ENCODE measurements around the gene SH2D3C.
"Not testable (repeated sequence)": the region's sequence is repeated elsewhere in the genome, so short reads cannot be mapped to it uniquely, and the experiment has no call there.

The SH2D3C gene

DNA sequence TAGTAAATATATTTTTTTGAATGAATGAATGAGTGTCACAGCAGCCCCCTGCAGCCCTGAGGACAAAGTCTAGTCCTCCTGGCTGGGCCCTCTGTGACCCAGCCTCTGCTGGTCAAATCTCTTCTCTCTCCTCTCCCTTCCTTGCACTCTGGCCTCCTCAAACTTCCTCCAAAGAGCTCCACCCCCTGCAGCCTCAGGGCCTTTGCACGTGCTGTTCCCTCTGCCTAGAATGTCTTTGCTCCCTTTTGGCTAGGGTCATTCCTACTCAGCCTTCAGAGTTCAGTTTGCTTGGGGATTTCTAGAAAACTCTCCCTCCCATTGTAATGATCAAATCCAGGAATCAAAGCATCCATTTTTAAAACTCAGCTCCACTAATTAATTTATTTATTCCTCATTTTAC lies 13.0 kb downstream of the SH2D3C start:
- DNase-seq, result no peak

DNA sequence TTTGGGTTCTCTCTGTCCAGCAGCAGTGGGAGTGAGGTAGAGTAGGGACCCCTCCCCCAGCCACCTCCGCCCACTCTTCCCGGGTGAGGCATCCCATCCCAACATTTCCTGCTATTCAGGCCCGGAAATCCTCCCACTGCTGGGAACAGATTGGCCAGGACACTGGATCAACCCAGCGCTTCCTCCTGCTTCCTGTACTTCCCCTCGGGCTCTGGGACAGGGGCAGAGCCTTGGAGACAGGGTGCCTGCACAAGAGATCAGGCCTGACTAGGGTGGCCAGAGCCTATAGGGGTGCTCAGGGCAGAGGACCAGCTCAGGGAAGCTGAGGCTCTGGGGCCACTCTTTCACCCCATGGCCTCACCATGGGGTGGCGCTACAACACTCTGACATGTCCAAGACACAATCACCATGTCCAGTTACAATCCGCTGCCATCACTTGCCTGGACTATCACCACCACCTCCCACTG lies 14.5 kb downstream of the SH2D3C start:
- no peak for DNase-seq

DNA sequence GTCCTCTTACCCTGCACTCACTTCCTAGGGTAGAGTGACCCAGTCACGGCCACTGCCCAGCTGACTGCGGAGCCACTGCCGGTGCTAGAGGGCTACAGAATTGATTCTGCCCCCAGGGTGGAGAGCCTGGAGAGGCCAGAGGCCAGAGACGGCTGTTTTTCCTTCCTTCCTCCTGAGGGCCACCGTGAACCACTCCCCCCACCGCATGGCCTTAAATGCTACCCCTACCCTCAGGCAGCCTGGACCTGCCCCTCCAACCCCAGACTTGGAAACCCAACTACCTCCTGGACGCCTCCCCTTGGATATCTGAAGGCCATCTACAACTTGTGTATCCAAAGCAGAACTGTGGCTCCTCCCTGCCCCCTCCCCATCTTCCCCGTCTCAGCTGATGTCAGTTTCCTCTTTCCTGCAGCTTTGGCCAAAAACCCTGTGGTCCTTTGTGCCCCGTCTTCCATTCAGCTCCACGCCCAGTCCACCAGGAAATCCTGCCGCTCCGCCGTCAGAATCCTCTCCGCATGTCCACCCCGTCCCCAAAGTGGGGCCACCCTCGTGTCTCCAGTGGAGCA lies 16.3 kb downstream of the SH2D3C start:
- DNase-seq, result no peak

DNA sequence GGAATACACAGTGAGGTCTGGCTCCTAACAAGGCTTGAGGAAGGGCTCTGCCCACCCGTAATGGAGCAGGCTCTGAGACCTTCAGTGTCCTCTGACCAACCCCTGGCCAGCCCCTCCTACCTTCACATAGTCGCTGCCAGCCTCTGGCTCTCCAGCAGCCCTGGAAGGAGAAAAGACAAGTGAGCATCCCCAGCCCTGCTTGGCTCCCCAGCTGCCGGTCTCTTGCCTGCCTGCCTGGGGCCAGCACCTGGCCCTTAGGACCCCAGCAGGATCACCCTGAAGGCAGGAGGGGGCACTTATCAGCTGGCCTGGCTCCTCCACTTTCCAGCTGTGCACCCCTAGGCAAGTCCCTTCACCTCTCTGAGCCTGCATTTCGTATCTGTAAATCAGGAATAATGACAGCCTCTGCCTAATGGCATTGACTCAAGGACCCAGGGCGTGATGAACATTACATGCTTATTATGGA lies 16.9 kb downstream of the SH2D3C start:
- no peak for DNase-seq

DNA sequence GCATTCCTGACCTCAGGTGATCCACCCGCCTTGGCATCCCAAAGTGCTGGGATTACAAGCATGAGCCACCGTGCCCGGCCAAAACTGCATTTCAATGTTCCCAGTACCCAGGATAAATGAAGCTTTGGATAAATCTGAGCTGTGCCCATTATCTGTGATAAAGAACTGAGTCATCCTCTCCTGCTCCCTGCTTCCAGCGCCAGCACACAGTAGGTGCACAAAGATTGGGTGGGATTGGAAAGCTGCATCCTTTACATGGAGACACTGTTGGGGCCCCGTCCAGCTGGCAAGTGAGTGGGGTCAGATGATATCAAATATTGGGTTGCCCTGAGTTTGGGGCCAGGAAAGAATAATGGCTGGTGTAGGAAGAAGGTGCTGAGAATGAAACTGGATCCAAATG lies 17.4 kb downstream of the SH2D3C start:
- no peak for DNase-seq

DNA sequence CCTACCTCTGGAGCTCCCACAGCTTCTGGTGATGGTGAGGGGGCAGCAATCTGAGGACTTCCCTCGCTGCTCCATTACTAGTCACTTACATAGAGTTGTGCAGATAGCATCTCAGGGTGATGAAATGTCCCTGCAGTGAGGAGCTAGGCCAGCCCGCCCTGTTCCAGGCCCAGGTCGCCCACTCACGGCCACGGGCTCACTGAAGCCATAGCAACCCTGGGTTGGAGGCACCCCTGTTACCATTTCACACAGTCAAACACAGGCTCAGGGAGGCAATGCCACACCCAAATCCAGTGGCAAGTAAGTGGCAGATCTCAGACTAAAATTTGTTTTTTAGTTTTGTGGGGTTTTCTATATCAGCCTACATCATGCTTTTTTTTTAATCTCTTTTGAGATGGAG lies 19.6 kb downstream of the SH2D3C start:
- DNase-seq, result no peak

DNA sequence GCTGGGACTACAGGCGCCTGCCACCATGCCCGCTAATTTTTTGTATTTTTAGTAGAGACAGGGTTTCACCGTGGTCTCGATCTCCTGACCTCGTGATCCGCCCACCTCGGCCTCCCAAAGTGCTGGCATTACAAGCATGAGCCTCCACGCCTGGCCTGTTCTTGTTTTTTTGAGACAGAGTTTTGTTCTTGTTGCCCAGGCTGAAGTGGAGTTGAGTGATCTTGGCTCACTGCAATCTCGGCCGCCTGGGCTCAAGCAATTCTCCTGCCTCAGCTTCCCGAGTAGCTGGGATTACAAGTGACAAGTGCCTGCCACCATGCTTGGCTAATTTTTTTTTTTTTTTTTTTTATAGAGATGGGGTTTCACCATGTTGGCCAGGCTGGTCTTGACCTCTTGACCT lies 21.7 kb downstream of the SH2D3C start:
- DNase-seq, result not testable (repeated sequence)

DNA sequence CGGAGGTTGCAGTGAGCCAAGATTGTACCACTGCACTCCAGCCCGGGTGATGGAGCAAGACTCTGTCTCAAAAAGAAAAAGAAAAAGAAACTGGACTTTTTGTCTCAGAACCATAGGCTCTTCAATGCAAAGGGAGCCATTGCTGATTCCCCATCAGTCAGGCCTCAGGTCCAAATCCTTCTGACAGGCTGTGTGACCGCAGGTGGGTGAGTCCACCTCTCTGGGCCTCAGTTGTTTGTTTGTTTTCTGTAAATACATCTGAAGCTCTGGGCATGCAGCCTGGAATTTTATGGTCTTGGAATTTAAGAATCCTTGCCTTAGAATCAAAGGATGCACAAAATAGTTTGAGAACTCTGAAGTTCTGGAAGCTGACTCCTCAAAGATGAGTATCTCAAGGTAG lies 22.2 kb downstream of the SH2D3C start:
- DNase-seq, result no peak

DNA sequence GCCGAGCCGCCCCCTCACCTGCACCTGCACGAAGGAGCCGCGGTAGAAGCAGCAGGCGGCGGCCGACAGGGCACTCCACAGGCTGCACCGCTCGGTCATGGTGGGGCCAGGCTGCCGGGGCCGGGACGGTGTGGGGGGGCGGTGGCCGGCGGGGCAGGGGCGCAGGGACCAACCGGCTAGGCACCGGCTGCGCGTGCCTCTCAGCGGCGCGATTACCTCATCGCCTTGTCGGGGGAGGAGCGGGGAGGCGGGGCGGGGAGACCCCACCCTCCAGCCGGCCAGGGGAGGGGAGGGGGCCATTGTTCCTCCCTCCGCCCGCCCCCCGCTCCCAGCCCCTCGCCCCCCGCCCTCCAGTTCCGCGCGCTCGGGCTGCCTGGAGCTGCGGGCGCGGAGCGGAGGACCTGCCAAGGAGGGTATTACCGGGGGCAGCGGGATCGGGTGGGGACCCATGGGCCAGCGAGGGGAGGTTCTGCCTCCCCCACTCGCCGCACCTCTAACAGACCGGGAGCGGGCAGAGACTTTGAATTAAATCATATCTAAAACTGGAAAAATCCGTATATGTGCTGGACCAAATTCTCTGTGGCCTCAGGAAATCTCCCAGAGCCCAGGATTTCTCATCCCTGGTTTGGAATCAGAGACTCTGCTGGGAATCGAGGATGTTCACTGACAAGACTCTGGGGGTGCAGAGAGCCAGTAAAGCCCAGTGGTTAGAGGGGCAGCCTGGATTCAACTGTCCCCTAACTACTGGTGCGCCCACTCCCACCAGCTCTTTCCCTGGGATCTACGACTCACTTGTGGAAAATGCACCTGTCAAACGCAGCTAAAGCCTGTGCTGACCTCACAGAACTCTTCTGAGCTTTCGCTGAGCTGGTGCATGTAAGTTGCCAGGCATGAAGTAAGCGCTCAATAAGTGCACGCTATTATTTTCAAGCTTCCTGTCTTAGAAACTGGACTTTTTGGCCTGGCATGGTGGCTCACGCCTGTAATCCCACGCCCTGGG lies 23.1 kb downstream of the SH2D3C start:
- DNase-seq, result no peak

DNA sequence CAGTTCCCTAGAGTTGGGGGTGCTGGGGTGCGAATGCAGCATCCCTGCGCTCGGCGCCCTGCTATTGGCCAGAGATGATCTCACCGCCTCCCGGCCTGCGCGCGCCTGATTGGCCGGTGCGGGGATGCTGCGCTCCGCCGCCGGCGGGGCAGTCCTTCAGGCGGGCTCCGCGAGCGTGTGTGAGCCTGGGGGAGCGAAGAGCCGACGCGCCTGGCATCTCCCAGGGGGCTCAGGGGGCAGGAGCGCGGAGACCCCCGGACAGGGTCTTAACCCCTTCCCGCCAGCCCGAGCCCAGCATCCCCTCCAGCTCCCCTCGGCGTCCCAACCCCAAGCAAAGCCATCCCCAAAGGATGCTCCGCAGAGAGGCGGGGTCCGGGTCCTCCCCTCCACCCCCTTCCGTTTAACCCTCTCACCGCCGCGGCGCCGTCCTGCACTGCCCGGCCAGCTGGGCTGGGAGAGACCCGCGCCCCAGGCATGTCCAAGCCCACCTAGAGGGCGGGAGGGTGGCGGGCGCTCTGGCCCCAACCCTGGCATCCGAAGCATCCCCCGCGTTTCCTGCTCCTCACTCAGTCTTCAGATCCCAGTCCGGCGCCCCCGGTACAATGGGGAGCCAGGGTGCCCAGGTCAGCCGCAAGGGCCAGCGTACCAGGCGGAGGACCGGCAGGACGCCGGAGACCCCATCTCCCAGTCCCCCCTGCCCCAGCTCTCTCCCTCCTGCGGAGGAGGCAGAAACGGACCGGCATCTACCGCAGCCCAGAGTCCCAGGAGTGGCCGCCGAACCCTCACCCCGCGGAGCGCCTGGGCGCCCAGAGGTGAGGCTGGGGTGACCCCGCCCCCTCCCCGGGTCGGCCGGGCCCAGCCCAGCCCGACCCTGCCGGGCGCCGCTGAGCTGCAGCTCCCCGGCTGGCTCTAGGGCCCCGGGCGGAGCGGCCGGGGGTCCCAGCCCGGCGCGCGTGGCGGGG lies 24.1 kb downstream of the SH2D3C start:
- DNase-seq, result no peak

DNA sequence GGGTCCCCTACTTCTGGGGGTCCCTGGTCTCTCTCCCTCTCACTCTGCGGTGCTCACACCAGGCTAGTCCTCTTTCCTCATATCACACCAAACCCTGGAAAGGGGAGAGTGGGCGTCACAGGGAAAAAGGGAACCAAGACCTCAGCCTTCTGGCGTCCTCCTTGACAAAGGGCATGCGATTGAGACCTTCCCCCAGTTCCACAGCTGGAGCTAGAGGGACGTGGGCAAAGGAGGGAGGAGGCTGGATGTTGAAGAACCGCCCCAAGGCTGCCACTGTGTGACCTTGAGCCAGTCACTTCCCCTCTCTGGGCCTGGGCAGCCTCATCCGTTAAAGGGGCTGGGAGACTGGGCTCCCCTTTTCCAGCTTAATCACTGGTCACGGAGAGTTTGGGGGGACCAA lies 24.8 kb downstream of the SH2D3C start:
- no peak for DNase-seq

DNA sequence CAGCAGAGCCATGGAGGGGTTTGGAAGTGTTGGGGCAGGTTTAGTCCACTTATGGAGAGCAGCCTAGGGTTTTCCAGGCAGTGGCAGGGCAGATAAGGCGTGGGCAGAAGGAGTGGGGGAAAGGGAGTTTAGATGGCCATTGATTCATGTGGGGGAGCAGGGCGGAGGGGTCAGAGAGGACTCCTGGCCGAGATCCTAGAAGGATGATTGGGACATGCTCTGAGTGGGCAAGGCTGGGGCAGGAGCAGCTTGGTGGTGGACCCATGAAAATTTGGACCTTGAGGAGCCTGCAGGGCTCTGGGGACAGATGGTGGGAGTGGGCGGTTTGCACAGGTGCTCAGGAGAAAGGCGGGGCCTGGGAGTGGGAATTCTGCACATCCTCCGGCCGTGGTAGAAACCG lies 25.3 kb downstream of the SH2D3C start:
- DNase-seq, result no peak

DNA sequence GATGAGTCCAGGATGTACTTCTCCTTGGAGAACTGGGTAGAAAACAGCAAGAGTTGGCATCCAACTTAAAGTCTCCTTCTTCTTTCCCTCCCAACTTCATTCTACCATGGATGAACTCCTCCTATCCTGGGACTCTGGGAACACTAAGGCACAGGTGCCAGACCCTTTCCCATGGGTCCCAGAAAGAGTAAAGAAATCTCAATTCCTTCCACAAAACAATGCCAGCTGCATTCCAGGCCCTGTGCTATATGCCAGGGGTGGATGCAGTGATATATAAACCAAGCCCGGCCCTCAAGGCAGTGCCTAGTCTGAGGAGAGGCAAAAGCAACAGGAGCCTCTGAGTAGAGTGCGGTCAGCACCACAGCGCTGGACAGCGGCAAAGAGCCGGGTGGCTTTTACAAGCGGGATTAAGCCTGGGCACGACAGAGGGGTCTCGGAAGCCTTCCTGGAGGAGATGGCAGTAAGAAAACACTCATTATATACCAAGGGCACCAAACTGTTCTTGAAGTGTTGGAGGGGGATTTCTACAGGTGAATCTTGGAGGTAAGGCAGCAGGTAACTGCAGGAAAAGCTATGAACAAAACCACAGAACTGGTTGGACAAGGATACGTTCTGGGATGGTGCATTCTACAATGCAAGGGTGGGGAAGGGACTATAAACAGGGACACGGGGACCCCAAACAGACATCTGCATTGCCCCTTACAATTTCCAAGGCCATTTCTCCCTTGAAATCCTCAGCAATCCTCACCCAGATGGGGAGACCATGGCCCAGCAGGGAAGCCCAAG lies 27.0 kb downstream of the SH2D3C start:
- DNase-seq, result no peak

DNA sequence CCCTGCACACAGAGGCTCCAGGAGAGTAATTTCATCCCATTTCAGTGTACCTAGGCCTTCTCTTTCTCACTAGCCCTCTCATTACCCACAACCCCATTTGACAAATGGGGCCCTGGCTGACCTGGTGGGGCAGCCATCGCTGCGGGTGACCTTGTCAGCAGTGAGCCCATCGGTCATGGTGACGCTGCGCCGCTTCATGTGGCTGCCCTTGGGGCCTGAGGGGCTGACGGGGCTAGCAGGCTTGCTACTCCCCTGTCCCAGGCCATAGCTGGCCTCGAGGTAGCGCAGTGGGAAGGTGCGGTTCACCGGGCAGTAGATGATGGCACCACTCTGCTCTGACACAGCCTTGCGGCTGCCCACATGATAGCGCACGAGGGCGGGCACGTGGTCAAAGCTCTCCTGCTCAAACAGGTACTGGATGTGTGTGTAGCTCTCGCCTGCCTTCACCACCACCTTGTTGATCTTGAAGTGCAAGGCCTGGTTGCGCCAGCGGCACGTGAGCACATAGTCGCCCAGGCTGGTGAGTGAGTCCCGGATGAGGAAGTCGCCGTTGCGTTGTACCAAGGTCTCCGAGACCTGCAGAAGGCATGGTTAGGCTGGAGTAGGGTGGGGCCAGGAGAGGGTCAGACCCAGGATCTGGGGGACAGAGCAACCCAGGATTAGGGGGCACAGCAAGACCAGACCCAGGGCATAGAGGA lies 29.2 kb downstream of the SH2D3C start:
- no peak for DNase-seq

DNA sequence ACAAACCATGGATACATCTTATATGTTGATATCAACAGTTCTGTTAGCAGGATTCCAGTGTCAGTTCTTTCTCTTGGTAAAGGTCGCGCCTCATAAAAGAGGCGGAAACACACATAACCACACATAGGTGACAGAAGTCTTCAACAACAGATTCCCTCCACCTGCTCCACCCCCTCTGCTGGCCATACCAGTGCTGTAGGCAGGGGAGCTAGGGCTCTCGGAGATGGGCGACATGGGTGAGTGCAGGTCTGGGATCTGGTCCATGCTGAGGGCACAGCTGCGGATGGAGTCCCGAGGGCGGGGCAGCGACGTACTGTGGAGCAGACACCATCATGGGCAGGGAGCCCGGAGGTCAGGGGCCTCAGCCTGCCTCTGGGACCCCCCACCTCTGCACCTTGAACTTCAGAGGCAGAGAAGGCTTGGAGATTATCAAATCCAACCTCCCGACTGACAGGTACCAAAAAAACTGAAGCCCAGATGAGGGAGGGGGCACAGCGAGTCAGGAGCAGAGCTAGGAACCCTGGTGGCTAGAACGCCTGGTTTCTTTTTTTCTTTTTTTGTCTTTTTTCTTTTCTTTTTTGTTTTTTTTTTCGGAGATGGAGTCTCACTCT lies 31.4 kb downstream of the SH2D3C start:
- DNase-seq, result no peak

DNA sequence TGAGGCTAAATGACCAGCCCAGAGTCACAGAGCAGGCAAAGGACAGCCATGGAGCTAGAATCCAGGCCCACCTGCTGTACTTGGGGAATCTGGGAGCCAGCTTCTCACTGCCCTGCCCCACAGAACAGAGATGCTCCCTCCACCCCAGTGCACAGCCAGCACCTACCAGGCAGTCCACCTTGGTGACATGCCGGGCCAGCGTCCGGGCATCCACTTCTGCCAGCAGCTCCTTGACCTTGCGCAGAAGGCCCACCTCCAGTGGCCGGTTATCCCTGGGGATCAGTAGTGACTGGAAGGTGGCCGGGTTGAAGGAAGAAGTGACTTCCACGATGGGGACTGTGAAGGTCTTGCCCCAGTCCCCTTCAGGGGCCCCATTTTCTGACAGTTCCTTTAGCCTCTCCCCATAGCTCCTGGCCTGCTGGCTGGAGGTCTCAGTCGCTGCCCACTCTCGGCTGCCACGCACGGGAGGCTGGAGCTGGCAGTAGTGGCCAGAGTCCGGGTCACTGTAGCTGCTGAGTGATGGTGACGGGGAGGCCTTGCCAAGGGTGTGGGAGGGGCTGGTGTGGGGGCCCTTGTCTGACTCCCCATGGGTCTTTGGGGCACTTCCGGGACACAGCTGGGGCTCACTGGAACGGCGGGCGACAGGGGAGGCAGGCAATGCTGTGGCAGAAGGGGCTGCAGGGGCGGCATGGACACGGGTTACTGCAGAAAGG lies 33.9 kb downstream of the SH2D3C start:
- no peak for DNase-seq

DNA sequence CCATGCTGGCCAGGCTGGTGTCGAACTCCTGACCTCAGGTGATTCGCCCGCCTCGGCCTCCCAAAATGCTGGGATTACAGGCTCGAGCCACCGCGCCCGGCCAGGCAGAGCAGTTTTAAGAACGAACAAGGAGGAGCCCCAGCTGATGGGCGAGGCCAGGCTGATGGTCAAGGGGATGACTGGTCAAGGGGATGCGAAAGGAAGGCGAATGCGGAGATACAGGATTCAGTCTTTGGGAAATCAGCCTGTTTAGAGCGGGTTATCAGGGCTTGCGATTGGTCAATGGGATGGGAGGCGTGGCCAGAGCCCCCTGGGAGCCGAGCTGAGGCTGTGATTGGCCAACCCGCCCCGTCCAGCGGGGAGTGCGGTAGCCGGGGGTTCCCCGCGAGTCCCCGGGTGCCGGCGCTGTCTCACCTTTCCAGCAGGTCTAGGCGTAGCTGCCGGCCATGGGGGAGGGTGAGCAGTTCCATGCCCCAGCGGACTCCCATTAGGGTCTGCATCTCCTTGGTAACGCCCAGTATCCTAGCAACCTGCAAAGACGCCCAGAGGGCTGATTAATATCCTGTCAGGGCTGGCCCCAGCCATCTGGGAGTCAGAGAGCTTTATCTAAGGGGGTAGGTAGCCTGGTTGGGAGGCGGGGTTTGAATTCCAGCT lies 35.9 kb downstream of the SH2D3C start:
- DNase-seq, result peak; percentile 61

DNA sequence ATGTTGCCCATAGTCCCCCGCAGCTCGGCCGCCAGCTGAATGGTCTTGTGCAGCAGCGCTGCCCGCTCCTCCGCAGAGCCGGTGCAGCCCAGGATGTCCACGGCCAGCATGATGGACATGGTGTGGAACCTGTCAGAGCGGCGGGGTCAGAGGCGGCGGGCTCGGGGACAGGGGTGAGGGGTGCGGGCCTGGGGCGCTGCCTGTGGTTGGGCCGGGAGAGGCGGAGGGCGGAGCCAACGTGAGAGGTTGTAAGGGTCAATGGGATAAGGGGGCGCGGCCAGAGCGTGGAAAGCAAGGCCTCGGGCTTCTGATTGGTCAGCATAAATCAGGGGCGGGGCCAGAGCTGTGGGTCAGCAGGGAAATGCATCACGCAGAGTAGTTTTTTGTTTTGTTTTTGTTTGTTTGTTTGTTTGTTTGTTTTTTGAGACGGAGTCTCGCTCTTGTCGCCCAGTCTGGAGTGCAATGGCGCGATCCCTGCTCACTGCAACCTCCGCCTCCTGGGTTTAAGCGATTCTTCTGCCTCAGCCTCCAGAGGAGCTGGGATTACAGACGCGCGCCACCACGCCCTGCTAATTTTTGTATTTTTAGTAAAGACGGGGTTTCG lies 36.5 kb downstream of the SH2D3C start:
- DNase-seq, result no peak

DNA sequence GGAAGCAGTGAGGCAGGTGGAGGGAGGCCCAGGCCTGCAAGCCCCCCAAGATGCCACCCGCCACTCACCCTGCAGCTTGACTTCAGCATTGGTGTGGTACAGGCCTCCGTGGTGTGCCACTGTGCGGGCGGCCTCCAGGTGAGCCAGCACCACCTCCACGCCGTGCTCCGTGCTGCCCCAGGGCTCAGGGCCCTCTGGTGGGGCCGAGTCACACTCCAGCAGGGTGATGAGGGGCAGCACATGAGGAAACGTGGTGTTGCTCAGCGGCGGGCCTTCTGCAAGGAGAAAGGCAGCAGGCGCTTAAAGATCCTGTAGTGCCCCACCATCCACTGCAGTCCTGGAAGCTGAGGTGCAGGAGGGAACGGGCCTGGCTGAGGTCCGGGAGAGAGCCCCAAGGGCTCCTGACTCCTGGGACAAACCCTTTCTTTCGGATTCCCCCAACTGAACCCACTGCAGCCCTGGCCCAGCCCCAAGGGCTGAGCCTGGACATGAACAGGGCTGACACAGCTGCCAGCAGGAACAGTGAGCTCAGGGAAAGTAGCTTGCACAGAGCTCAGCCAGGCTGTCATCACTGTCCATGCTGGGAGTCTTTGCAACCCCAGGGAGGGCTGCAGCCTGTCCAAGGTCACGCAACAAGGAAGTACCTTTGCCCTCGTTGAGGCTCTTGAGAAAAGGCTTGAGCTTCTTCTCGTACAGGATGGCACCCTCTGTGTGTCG lies 38.7 kb downstream of the SH2D3C start:
- no peak for DNase-seq

Data from DMS153 (cell line).